Keratinocyte (primary cell): ENCODE results near the gene CTCF. TPM values are rescaled to one million over a fixed set of nuclear protein-coding genes. Genes with fewer than 3 reads are reported as not detected.

Experiments used
- DNase-seq: peaks from one replicate; pipeline ENCODE4 v3.0.0-alpha.2; 2011; ENCODE audit warnings: low read depth, missing footprints, low spot score
- FAIRE-seq: peaks from 2 replicates; lab custom pipeline; 2011; peaks lifted over from hg19 to GRCh38; lab: Jason Lieb, UNC
- H2AFZ ChIP-seq: 2 replicates; pipeline ENCODE4 v1.6.0; 2012; ENCODE audit warnings: low read length, control low read depth, inconsistent platforms; ENCODE audit not compliant: control insufficient read depth
- H3K27ac ChIP-seq: 2 replicates; pipeline ENCODE4 v1.5.1; 2011; ENCODE audit warnings: low read length; ENCODE audit not compliant: control insufficient read depth, insufficient read depth
- H3K27me3 ChIP-seq: 3 replicates; pipeline ENCODE4 v1.6.0; 2011; ENCODE audit warnings: low read length; ENCODE audit not compliant: control insufficient read depth, insufficient read depth; ENCODE audit errors: extremely low read depth
- H3K36me3 ChIP-seq, 2 experiments: 2 replicates in 1 of 2; 3 replicates in 1 of 2; pipeline ENCODE4 v1.5.1; 2011; ENCODE audit warnings: low read length in 2 of 2, mild to moderate bottlenecking in 1 of 2; ENCODE audit not compliant: control insufficient read depth in 2 of 2, insufficient read depth in 2 of 2; ENCODE audit errors: extremely low read depth in 1 of 2
- H3K4me1 ChIP-seq: 3 replicates; pipeline ENCODE4 v1.5.1; 2011; ENCODE audit warnings: low read length; ENCODE audit not compliant: control insufficient read depth, insufficient read depth; ENCODE audit errors: extremely low read depth
- H3K4me2 ChIP-seq: 3 replicates; pipeline ENCODE4 v1.6.0; 2011; ENCODE audit warnings: low read depth, low read length; ENCODE audit not compliant: control insufficient read depth, insufficient read depth; ENCODE audit errors: extremely low read depth
- H3K4me3 ChIP-seq, 3 experiments: fragments of 200-600 bp in 1 of 3; sonication (generic) in 1 of 3; 2 replicates in 2 of 3; 3 replicates in 1 of 3; pipeline ENCODE4 v1.5.1; 2011 to 2016; ENCODE audit warnings: low read length in 3 of 3, mild to moderate bottlenecking in 3 of 3, control low read depth in 2 of 3, inconsistent platforms in 1 of 3, low read depth in 1 of 3, mixed read lengths in 1 of 3, mixed run types in 1 of 3, moderate library complexity in 1 of 3; ENCODE audit not compliant: control insufficient read depth in 2 of 3, insufficient read depth in 2 of 3; ENCODE audit errors: extremely low read depth in 1 of 3
- H3K79me2 ChIP-seq: 2 replicates; pipeline ENCODE4 v1.6.0; 2012; ENCODE audit warnings: low read length; ENCODE audit not compliant: control insufficient read depth, insufficient read depth
- H3K9ac ChIP-seq: 3 replicates; pipeline ENCODE4 v1.6.0; 2011; ENCODE audit warnings: low read length; ENCODE audit not compliant: control insufficient read depth, insufficient read depth; ENCODE audit errors: extremely low read depth
- H3K9me1 ChIP-seq: 3 replicates; pipeline ENCODE4 v1.6.0; 2011; ENCODE audit warnings: low read length; ENCODE audit not compliant: control insufficient read depth, insufficient read depth; ENCODE audit errors: extremely low read depth
- H3K9me3 ChIP-seq: 2 replicates; pipeline ENCODE4 v1.5.1; 2012; ENCODE audit warnings: low read depth, low read length; ENCODE audit not compliant: control insufficient read depth
- H4K20me1 ChIP-seq: 3 replicates; pipeline ENCODE4 v1.6.0; 2011; ENCODE audit warnings: low read length; ENCODE audit not compliant: control insufficient read depth, insufficient read depth; ENCODE audit errors: extremely low read depth
- CTCF ChIP-seq, 3 experiments: IDR thresholded peaks in 1 of 3; conservative IDR thresholded peaks in 1 of 3; optimal IDR thresholded peaks in 1 of 3; 2 replicates in 2 of 3; 3 replicates in 1 of 3; pipeline versions ENCODE3 to v1.5.1; 2011; ENCODE audit warnings: low read length in 3 of 3, mild to moderate bottlenecking in 3 of 3, moderate library complexity in 2 of 3, control low read depth in 1 of 3, inconsistent platforms in 1 of 3; ENCODE audit not compliant: insufficient read depth in 2 of 3; ENCODE audit errors: extremely low read depth in 1 of 3
- EZH2 ChIP-seq: IDR thresholded peaks from one replicate; pipeline ENCODE4 v1.6.1; 2012; ENCODE audit warnings: inconsistent platforms, mild to moderate bottlenecking, low read length, moderate library complexity
- dilution Hi-C: fragments of 300-500 bp; cut with MboI; formaldehyde crosslinking; loops from one replicate; pipeline ENCODE4 v1.7.0; 2020; ENCODE audit warnings: low sequenced_read_pairs; ENCODE audit not compliant: extremely low pct_ligation_motif_present
- polyA plus RNA-seq, 5 experiments: library from polyadenylated mRNA; depleted of rRNA in 3 of 5; stranded (reverse) in 3 of 5; stranded (forward) in 1 of 5; unstranded in 1 of 5; fragments of >200 nt; gene quantifications; 1 replicate in 1 of 5; 2 replicates in 3 of 5; 3 replicates in 1 of 5; pipeline versions ENCODE4 v1.2.1 to v1.2.3, GENCODE V29; 2011 to 2012; ENCODE audit warnings: missing spikeins in 2 of 5, low read depth in 1 of 5, low replicate concordance in 1 of 5

Gene CTCF
- polyA plus RNA-seq, 1 donor (not counting 4 experiments of a cell fraction or from before 2014, with no cell fraction given), result 21.4 TPM

- no peaks in the 10 kb centered on the region for H3K27me3 ChIP-seq
- DNase-seq, result no peak
- H3K79me2 ChIP-seq, result peaks cover 2% of the 10 kb centered on the region
- dilution Hi-C loops, result no loop called here
- H3K9me3 ChIP-seq, result no peaks in the 10 kb centered on the region
- no peak for FAIRE-seq
- H3K36me3 ChIP-seq, result peaks cover 25 to 34% of the 10 kb centered on the region in 2 experiments
- peaks cover 14% of the 10 kb centered on the region for H4K20me1 ChIP-seq
- H3K4me3 ChIP-seq, result no peak overlapping the region
- peaks cover 24% of the 10 kb centered on the region for H3K4me1 ChIP-seq
- TF ChIP-seq CTCF (optimal IDR thresholded peaks at IDR 0.05 in 1 of 3, IDR thresholded peaks at IDR 0.05 in 1 of 3, conservative IDR thresholded peaks at IDR 0.05 in 1 of 3; ENCODE audit: extremely low read depth in 1 of 3, insufficient read depth in 2 of 3, low read length in 3 of 3) (no peak), EZH2 (no peak)
- no peak overlapping the region for H2AFZ ChIP-seq
- H3K9ac ChIP-seq, result no peak overlapping the region
- no peak overlapping the region for H3K27ac ChIP-seq
- no peaks in the 10 kb centered on the region for H3K9me1 ChIP-seq
- H3K4me2 ChIP-seq, result no peak overlapping the region
Measured at GRCh38 chr16:67540756-67541155, 21.6 kb upstream of the CTCF start.

- Histone ChIP-seq H3K27ac (no peak overlapping the region), H4K20me1 (peaks cover 10% of the 10 kb centered on the region), H3K9ac (no peak overlapping the region), H3K4me3 (no peak overlapping the region), H3K4me2 (no peak overlapping the region), H2AFZ (no peak overlapping the region), H3K27me3 (no peaks in the 10 kb centered on the region), H3K9me3 (no peaks in the 10 kb centered on the region), H3K4me1 (peaks cover 22% of the 10 kb centered on the region), H3K9me1 (no peaks in the 10 kb centered on the region), H3K36me3 (peaks cover 29 to 38% of the 10 kb centered on the region in 2 experiments), H3K79me2 (peaks cover under 1% of the 10 kb centered on the region)
- TF ChIP-seq CTCF (optimal IDR thresholded peaks at IDR 0.05 in 1 of 3, IDR thresholded peaks at IDR 0.05 in 1 of 3, conservative IDR thresholded peaks at IDR 0.05 in 1 of 3; ENCODE audit: extremely low read depth in 1 of 3, insufficient read depth in 2 of 3, low read length in 3 of 3) (no peak), EZH2 (no peak)
- dilution Hi-C loops, result no loop called here
- DNase-seq, result no peak
- no peak for FAIRE-seq
Measured at GRCh38 chr16:67541391-67542263, 20.7 kb upstream of the CTCF start.
